Liver (tissue), 9 donors: ENCODE measurements around the gene TSPEAR. TPM values are rescaled to one million over a fixed set of nuclear protein-coding genes. Genes with fewer than 3 reads are reported as not detected.

Source experiments
- DNase-seq: peaks from one replicate; pipeline ENCODE4 v3.0.0-alpha.2; 2017; ENCODE audit warnings: low spot score
- H3K27ac ChIP-seq, 2 donors: one replicate each; pipeline ENCODE4 v1.7.0; 2013; ENCODE audit warnings: inconsistent platforms in 2 of 2, low read length in 2 of 2, control low read depth in 1 of 2, low read depth in 1 of 2, mild to moderate bottlenecking in 1 of 2
- H3K27me3 ChIP-seq, 4 donors: one replicate each; pipeline versions ENCODE4 v1.6.1 to v1.7.0; 2013; ENCODE audit warnings: low read length in 3 of 4, inconsistent platforms in 1 of 4, mild to moderate bottlenecking in 1 of 4, moderate library complexity in 1 of 4; ENCODE audit not compliant: control insufficient read depth in 4 of 4, insufficient read depth in 4 of 4
- H3K36me3 ChIP-seq, 4 donors: one replicate each; pipeline versions ENCODE4 v1.6.1 to v1.7.0; 2013; ENCODE audit warnings: low read length in 3 of 4, mild to moderate bottlenecking in 3 of 4, low read depth in 1 of 4, moderate library complexity in 1 of 4; ENCODE audit not compliant: control insufficient read depth in 4 of 4, insufficient read depth in 3 of 4
- H3K4me1 ChIP-seq, 4 donors: one replicate each; pipeline versions ENCODE4 v1.6.1 to v1.7.0; 2013; ENCODE audit warnings: low read length in 3 of 4, mild to moderate bottlenecking in 3 of 4, moderate library complexity in 1 of 4; ENCODE audit not compliant: control insufficient read depth in 4 of 4, insufficient read depth in 4 of 4
- H3K4me3 ChIP-seq, 3 donors: one replicate each; pipeline versions ENCODE4 v1.6.1 to v1.7.0; 2013; ENCODE audit warnings: low read length in 3 of 3, control low read depth in 1 of 3, low read depth in 1 of 3, mild to moderate bottlenecking in 1 of 3
- H3K9ac ChIP-seq, 2 donors: one replicate each; pipeline ENCODE4 v1.7.0; 2013; ENCODE audit warnings: low read length in 2 of 2, mild to moderate bottlenecking in 2 of 2, moderate library complexity in 2 of 2, control low read depth in 1 of 2, low read depth in 1 of 2
- H3K9me3 ChIP-seq, 4 donors: one replicate each; pipeline versions ENCODE4 v1.6.1 to v1.7.0; 2013; ENCODE audit warnings: low read length in 3 of 4; ENCODE audit not compliant: control insufficient read depth in 4 of 4
- ATF3 ChIP-seq: IDR thresholded peaks from 2 replicates; pipeline ENCODE4 v1.6.1; 2016; ENCODE audit warnings: antibody characterized with exemption
- CTCF ChIP-seq: fragments of 150-350 bp; IDR thresholded peaks from 2 replicates; pipeline ENCODE4 v1.5.1; 2017; ENCODE audit warnings: improper control_type of control experiment, low read depth, low read length; ENCODE audit not compliant: missing input control
- EGR1 ChIP-seq, 2 donors: IDR thresholded peaks; 2 replicates each; pipeline ENCODE4 v1.6.1; 2016 to 2018; ENCODE audit warnings: antibody characterized with exemption in 2 of 2, low read depth in 2 of 2
- FOXA2 ChIP-seq: IDR thresholded peaks from 2 replicates; pipeline ENCODE4 v1.6.1; 2016; ENCODE audit warnings: antibody characterized with exemption
- HNF4A ChIP-seq, 2 donors: conservative IDR thresholded peaks; 2 replicates each; pipeline ENCODE4 v1.6.1; 2016; ENCODE audit warnings: antibody characterized with exemption in 2 of 2, mild to moderate bottlenecking in 2 of 2
- MAX ChIP-seq: IDR thresholded peaks from 2 replicates; pipeline ENCODE4 v1.6.1; 2016; ENCODE audit warnings: antibody characterized with exemption
- NR2F2 ChIP-seq: IDR thresholded peaks from 2 replicates; pipeline ENCODE4 v1.6.1; 2016; ENCODE audit warnings: antibody characterized with exemption
- RAD21 ChIP-seq, 2 donors: IDR thresholded peaks; 2 replicates each; pipeline ENCODE4 v1.6.1; 2016; ENCODE audit warnings: antibody characterized with exemption in 2 of 2, mild to moderate bottlenecking in 2 of 2
- REST ChIP-seq: IDR thresholded peaks from 2 replicates; pipeline ENCODE4 v1.6.1; 2016; ENCODE audit warnings: antibody characterized with exemption, mild to moderate bottlenecking
- ZBTB33 ChIP-seq: IDR thresholded peaks from 2 replicates; pipeline ENCODE4 v1.6.1; 2016; ENCODE audit warnings: antibody characterized with exemption
- WGBS: extraction: QIAGEN DNeasy Blood & Tissue Kit; methylation state at CpG from one replicate; pipeline ENCODE4 v1.1.7; 2013; 5-methylcytosine and 5-hydroxymethylcytosine counted together
- polyA plus RNA-seq, 2 donors: library from polyadenylated mRNA; stranded (reverse) in 1 of 2; unstranded in 1 of 2; fragments of 200-250 nt in 1 of 2; fragments of >200 nt in 1 of 2; fragmentation: Nextera tagmentation in 1 of 2; extraction: Ambion mirVana in 1 of 2; gene quantifications; one replicate each; pipeline versions ENCODE4 v1.2.1 to v1.2.3, GENCODE V29; 2013 to 2015
- total RNA-seq, 2 donors: library from RNA; depleted of rRNA; stranded (reverse); fragments of >200 nt; gene quantifications; one replicate each; pipeline ENCODE4 v1.2.3, GENCODE V29; 2014
- donor health status: healthy.
- donor health status: healthy.
- donor health status: healthy.
- donor health status: healthy.
- donor health status: healthy.

TSPEAR gene
- total and polyA plus RNA-seq, 4 donors, result under 0.01 to 0.14 (median 0.01) TPM; not detected in 1

- TF ChIP-seq REST (no peak), MAX (no peak), FOXA2 (no peak), NR2F2 (no peak)
Observed at GRCh38 chr21:44748621-44749020, 37.2 kb upstream of the TSPEAR start (continued).

GRCh38 chr21:44742418-44743153, 31.2 kb upstream of the TSPEAR start:
- WGBS, result 90% methylated on average over 1 of the region's 1 CpG
- no peak for DNase-seq
- no peak overlapping the region for H3K27ac ChIP-seq
- no peak overlapping the region for H3K4me3 ChIP-seq
- peaks cover 0 to 3% (median 2%) of the 10 kb centered on the region in 4 donors for H3K9me3 ChIP-seq
- no peaks in the 10 kb centered on the region for H3K36me3 ChIP-seq
- TF ChIP-seq CTCF (peak; percentile 17), ATF3 (no peak), RAD21 (IDR thresholded peaks at IDR 0.05) (peak; percentile 57 to 59)
- H3K9ac ChIP-seq, result no peak overlapping the region
- no peaks in the 10 kb centered on the region for H3K4me1 ChIP-seq
- H3K27me3 ChIP-seq, result no peaks in the 10 kb centered on the region

GRCh38 chr21:44741921-44742320, 30.5 kb upstream of the TSPEAR start:
- no peak overlapping the region for H3K4me3 ChIP-seq
- H3K4me1 ChIP-seq, result no peaks in the 10 kb centered on the region
- H3K36me3 ChIP-seq, result no peaks in the 10 kb centered on the region
- no peak for DNase-seq
- H3K27me3 ChIP-seq, result no peaks in the 10 kb centered on the region
- whole genome bisulfite sequencing, result 96% methylated on average over 3 of the region's 3 CpGs
- no peak overlapping the region for H3K9ac ChIP-seq
- H3K27ac ChIP-seq, result no peak overlapping the region
- H3K9me3 ChIP-seq, result peaks cover 0 to 5% (median 3%) of the 10 kb centered on the region in 4 donors
- TF ChIP-seq ZBTB33 (no peak), HNF4A (conservative IDR thresholded peaks at IDR 0.05) (no peak), EGR1 (IDR thresholded peaks at IDR 0.05; ENCODE audit: low read depth in 2 of 2) (no peak), RAD21 (IDR thresholded peaks at IDR 0.05) (no peak)
